ENCODE measurements around the gene ERF.

- TF ChIP-seq POLR2AphosphoS5 (IDR thresholded peaks at IDR 0.05) (no peak), EZH2 (IDR thresholded peaks at IDR 0.05; ENCODE audit: borderline replicate concordance, insufficient read depth, low read length, poor library complexity, severe bottlenecking) (no peak), CTCF (IDR thresholded peaks at IDR 0.05; ENCODE audit: poor library complexity, severe bottlenecking) (no peak), EP300 (conservative IDR thresholded peaks at IDR 0.05; ENCODE audit: poor library complexity, severe bottlenecking) (no peak), REST (IDR thresholded peaks at IDR 0.05; ENCODE audit: borderline replicate concordance) (no peak), RAD21 (conservative IDR thresholded peaks at IDR 0.05) (no peak)
Observed at GRCh38 chr19:42274065-42274682, 19.2 kb upstream of the ERF start.
